SJCRH30 (cell line): ENCODE results near the gene TMEM245. TPM values are rescaled to one million over a fixed set of nuclear protein-coding genes. Genes with fewer than 3 reads are reported as not detected.

Experiments
- total RNA-seq: library from RNA; depleted of rRNA; stranded (reverse); fragments of >200 nt; shearing (Covaris generic); gene quantifications from 2 replicates; pipeline ENCODE4 v1.2.3, GENCODE V29; 2014; rRNA removed

TMEM245 gene
- total RNA-seq, 1 experiment from 2014 or later: 50.7 TPM

Other genes with a start within 250 kb of the TMEM245 start
- gene ELP1, start 185.8 kb downstream of the TMEM245 start, total RNA-seq: 39.5 and 40.0 TPM in 2 replicates
- 21.1 and 22.9 TPM in 2 replicates for gene ABITRAM, start 185.5 kb downstream of the TMEM245 start, total RNA-seq
- gene CTNNAL1, start 106.4 kb downstream of the TMEM245 start, total RNA-seq: 81.8 and 89.7 TPM in 2 replicates
- 0.02 TPM in 1 of 2 replicates, not detected in the other for gene FRRS1L, start 47.3 kb upstream of the TMEM245 start, total RNA-seq
- 1.7 and 1.8 TPM in 2 replicates for gene EPB41L4B, start 201.1 kb upstream of the TMEM245 start, total RNA-seq